NB4 (cell line): ENCODE data around the gene GRXCR2.

Source experiments
- CTCF ChIP-seq: IDR thresholded peaks from one replicate; pipeline ENCODE4 v1.5.1; 2012; ENCODE audit warnings: low read depth, low read length
- MYC ChIP-seq: IDR thresholded peaks from 2 replicates; pipeline ENCODE4 v1.6.1; 2011; ENCODE audit warnings: low read depth, low read length

GRCh38 chr5:145811834-145812625 lies 60.8 kb downstream of the GRXCR2 start:
- TF ChIP-seq CTCF (no peak), MYC (no peak)
